Measurements from ENCODE around the gene PXN.
A peak's percentile ranks its signal among the peaks of the same experiment; 100 is the strongest.
"Not testable (repeated sequence)": the region's sequence is repeated elsewhere in the genome, so short reads cannot be mapped to it uniquely, and the experiment has no call there.

The PXN gene

DNA sequence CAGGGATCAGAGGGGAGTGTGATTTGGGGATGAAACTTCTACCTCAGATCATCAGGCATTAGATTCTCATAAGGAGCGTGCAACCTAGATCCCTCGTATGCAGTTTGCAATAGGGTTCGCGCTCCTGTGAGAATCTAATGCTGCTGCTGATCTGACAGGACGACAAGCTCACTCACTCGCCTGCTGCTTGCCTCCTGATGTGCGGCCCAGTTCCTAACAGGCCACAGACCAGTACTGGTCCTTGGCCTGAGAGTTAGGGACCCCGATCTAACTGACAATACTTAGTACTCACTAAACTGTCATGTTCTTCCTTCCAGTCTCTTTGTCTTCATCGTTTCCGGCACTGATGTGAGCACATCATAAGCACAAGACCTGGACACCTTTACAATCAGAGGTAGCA is 59.3 kb downstream of the PXN start:
- no peak for DNase-seq

DNA sequence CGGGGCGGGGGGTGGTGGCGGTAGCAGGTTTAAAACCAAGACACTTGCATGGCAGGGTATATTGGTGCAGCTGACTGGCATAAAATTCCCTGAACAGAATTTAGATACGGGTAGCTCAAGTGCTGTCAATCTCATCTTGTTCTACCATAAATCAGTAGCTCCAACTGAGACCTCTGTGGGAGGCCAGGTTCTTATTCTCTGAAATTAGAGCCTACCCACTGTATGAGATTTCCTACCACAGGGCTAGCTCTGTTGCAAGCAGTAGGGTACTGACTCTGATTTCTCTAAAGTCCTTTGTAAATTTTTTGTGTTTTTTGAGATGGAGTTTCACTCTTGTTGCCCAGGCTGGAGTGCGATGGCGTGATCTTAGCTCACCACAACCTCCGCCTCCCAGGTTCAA is 61.4 kb downstream of the PXN start:
- no peak for DNase-seq

DNA sequence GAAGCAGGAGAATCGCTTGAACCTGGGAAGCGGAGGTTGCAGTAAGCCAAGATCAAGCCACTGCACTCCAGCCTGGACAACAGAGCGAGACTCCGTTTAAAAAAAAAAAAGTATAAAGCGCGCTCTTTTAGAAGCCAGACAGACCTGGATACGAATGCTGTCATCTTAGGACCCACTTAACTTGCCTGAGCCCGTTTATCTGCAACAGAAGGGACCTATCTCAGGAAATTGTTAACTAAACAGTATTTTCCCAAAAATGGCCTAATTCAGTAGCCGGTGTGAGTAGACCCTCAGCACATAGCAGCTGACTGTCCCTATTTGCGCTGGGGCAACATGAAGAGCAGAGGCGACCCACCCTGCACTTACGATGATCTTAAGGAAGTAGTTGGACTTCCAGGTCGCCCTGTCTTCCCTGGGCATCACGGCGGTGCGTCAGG is 65.1 kb downstream of the PXN start:
- DNase-seq, result no peak

DNA sequence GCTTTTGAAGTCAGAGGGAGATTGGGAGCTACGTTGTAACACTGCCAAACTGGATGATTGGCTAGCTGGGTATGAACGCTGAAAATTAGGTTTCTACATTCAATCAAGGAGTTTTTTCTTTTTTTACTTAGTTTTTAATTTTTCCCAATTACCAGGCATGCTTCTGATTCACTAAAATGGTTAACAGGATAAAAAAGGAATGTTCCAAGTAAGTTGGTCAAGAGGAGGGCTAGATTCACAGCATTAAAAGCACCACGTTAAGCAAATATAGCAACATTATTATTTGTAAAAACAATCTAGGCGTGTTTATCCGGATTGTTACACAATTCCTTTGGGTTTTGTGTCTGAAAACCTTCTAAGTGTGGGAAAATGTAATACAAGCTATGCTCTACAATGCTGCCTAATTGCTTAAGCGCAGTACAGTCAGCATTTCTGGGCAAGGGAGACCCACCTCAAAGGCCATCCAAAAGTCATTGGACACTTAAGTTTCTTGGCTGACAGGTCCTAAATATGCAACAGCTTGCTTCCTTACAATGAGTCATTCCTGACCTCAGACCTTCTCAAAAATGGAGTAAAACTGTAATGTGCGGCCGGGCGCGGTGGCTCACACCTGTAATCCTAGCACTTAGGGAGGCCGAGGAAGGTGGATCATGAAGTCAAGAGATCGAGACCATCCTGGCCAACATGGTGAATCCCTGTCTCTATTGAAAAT is 65.8 kb downstream of the PXN start:
- DNase-seq, result peak; percentile 31 to 38

DNA sequence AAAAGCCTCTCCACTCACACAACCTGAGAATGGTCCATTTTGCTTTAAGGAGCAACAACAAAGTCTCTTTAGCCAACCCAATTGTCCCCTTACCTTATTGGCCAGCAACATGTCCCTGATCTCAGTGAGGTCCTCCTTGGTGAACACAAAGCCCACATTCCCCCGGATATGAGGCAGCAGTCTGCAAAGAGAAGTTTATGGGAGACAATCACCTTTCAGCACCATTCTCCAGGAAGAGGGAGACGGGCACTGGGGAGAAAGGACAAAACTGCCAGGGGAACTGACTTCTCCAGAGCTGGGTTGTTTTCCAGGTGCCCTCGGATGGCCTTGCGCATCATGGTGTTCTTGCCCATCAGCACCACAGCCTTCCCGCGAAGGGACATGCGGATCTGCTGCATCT is 66.5 kb downstream of the PXN start:
- DNase-seq, result no peak

DNA sequence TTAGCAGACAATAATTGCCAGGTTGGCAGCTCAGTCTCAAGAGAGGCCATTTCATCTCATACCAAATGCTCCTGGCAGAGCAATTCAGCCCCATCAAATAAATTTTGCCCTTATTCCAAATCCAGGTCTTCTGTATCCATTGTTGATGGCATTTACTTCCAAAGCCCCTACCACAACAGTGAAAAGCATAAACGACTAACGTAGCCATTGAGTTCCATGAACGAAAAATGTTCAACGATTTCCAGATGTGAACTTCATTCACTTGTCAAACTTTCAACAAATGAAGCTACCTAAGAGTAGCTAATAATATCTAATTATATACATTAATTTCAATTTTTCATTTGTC is 68.0 kb downstream of the PXN start:
- no peak for DNase-seq

DNA sequence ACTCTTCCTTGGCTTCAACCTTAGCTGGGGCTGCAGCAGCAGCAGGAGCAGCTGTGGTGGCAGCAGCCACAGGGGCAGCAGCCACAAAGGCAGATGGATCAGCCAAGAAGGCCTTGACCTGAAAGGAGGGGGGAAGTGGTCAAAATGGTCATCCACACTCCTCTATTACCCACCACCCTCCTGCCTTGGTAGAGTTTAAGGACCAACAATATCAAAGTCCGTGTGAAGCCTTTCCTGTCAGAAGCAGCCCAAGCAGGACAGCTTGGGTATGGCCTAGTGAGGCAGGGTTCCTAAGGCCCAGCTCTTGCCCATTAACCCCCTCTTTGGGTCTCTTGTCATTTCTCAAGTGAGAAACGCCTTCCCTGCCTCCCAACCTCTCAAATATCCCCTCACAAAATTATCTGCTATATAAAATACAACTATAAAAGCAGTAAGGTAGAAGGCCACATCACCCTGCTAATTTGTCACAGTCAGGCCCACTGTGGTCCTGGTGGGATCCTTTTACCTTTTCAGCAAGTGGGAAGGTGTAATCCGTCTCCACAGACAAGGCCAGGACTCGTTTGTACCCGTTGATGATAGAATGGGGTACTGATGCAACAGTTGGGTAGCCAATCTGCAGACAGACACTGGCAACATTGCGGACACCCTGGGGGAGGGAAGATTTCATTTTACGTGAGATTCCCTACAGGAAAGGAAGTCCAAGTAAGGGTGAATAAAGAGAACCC is 68.6 kb downstream of the PXN start:
- not testable (repeated sequence) for DNase-seq

DNA sequence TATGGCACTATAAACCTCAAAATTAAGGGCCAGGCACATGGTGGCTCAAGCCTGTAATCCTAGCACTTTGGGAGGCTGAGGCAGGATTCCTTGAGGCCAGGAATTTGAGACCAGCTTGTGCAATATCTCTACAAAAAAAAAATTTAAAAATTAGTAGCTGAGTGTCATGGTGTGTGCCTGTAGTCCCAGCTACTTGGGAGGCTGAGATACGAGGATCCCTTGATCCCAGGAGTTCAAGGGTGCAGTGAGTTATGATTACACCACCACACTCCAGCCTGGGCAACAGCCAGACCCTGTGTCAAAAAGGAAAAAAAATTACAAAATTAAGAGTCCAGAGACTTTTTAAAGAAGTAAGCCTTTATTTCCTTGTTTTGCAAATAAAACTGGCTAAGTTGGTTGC is 69.2 kb downstream of the PXN start:
- no peak for DNase-seq

DNA sequence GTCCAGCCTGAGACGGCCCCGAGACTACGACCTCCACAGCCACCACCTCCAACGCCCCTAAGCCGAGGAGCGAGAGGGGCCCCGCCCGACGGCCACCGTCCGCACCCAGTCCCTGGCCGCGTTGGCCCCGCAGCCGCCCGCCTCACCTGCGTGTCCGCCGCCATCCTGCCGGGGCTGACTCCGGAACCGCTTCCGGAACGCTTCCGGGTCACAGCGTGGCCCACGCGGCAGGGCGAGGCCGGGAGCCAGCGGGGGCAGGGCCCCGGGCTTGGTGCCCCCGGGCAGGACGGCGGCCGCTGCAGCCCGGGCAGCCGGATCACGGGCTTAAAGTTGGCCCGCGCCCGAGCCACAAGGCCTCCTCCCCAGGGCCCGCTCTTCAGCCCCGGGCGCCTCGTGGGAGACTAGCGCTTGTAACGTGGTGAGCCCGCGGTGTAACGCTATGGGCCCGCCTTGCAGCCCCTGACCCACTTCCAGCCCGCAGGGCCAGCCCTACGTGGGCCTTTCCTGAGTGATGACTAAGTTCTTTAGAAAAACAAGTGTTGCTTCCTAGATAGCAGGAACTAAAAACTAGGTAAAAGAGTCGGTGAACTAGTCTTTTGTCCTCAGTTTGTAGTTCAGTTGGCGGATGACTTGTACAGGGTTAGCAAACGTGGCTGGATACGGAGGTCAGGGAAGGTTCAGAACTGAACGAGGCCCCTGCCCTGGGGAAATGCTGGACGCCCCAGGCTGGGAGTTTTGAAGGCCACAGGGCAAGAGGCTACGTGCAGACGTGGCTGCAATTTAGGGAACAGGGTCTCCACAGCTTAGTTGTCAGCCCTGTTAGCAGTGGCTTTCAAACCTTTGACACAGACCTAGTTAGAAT is 70.8 kb downstream of the PXN start, which contains the start of gene GCN1:
TSS of gene GCN1 (minus strand) at position 182 of the 862 bp plus-strand sequence. CDS start at position 164, 18 bp downstream.
- peak; percentile 83 to 84 for DNase-seq

DNA sequence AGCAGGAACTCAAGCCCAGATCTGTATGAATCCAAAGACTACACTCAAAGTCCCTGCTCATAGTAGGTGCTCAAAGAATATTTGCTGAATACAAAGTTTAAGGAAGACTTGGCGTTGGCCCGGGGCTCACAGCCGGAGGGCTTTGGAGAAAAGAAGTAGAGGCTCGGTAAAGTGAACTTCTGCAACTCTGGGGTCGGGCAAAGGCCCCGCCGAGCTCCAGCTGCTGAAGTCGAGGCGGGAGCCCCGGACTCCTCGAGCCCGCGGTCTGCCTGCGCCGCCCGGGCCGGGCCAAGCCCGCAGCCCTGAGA is 71.3 kb downstream of the PXN start:
- DNase-seq, result no peak

DNA sequence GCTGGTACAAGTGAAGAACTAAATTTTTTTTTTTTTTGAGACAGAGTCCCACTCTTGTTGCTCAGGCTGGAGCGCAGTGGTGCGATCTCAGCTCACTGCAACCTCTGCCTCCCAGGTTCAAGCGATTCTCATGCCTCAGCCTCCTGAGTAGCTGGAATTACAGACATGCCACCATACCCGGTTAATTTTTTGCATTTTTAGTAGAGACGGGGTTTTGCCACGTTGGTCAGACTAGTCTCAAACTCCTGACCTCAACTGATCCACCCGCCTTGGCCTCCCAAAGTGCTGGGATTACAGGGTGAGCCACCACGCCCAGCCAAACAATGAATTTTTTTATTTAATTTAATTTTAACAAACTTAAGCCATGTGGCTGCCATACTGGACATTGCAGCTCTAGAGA is 72.2 kb downstream of the PXN start:
- DNase-seq, result not testable (repeated sequence)

DNA sequence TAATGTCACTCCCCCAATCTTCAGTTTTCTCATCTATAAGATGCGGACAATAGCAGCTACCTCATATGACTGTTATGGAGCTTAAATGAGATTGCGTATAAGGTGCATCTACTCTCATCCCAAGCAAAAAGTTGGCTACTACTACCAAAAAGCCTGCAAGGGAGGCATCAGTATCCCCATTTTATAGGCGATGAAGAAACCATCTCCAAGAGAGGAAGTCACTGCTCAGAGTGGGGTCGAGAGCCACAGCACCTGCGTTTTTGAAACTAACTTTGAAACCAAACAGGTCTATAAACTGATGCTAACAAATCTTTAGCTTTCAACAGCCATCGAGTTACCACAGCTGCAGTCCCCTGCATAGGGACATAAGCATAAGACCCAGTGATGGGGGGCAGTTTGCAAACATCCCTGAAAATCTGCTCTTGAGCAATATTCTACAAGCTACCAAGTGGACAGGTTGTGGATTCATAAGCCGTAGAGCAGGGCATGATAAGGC is 74.5 kb downstream of the PXN start:
- no peak for DNase-seq

DNA sequence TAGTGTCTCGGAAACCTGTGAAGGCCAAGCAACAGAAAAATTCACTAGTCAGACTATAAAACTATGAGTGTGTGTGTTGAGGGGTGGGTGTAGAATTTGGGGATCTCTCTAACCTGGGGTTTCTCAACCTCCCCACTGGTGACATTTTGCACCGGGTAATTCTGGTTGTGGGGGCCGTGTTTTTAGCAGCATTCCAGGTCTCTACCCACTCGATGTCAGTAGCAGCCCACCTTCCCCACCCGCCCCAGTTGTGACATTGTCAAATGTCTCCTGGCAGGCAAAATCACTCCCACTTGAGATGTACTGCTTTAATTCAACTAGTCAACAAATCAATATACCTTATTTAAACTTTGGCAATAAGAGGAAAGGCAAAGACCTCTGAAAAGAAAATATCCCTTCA is 75.1 kb downstream of the PXN start:
- no peak for DNase-seq

DNA sequence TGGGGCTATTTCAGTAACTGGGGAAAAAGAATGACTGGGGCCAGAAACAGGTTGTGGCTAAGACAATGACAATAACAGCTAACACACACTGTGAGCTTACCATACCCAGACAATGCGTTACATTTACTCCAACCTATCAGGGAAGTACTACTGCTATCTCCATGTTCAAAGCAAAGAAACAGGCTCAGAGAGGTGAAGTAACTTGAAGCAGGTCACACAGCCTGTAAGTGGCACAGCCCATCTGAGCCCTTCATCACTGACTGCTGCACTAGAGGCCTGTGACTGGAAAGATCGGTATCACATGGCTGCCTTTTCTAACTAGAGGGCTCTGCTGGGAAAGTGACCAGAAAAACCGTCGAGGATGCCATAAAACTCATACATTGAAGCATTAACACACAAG is 78.9 kb downstream of the PXN start:
- no peak for DNase-seq

DNA sequence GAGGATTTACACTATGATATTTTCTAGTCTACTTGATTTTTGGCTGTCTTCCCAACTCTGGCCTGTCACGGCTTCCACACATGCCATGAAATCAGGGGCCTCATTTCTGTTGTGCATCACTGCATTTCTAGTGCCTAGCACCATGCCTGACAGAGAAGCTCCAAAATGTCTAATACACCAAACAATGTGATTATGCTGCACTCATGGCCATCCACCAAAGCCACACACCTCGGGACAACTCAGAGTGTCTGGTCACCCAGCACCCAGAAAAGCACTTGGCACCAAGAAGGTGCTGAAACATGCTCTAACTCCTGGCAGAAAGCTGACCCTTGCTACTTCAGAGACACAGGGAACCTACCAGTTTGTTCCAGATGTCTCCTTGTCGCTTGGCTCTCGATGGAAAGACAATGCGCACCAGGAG is 82.3 kb downstream of the PXN start:
- no peak for DNase-seq

DNA sequence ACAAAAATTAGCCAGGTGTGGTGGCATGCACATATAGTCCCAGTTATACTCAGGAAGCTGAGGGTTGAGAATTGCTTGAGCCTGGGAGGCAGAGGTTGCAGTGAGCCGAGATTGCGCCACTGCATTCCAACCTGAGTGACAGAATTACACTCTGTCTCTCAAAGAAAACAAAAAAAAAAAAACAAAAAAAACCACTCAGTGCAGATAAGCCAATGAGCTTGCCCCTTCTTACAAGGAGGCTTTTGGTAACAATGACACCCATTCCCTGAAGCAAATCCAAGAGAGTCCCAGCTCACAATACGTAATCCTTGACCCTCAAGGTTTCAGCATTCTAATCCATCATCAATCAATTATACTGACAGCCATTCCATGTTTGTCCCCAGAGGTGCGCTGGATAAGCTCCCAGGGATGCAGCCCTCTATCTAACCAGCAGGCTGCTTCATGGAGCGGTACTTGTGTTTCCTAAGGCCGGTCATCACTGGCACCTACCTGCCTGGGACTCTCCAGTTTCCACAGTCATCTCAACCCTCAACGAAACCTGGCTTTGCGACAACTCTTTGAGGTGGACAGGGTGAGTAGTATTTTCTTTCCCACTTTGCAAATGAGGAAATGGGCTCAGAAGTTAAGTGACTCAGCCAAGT is 83.4 kb downstream of the PXN start:
- DNase-seq, result no peak

DNA sequence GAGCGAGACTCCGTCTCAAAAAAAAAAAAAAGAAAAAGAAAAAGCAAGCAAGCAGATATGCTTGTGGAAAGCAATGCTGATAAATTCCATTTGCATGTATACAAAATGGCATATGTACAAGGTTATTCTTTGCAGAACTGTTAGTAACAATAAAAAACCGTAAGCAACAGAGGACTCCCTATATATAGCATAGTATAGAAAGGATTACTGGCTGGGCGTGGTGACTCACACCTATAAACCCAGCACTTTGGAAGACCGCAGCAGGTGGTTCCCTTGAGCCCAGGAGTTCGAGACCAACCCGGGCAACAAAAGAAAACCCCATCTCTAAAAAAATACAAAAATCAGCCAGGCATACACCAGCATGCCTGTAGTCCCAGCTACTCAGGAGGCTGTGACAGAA is 84.6 kb downstream of the PXN start:
- no peak for DNase-seq

DNA sequence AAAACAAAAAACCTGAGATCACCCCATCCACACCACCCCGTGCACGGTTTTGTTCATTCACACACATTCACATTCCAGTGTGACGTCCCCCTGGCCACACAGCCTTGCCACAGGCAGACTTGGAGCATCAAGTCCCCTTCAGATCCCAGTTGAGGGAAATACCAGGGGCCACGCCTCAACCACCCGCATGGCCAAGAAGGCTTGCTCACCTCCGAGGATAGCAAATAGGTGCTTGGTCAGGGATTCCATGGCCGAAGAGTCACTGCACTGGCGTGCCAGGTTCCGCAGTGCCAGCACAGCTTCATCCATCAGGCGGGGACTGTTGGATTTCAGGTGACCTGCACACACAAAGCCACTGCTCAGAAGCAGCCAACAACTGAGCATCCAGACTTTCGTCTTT is 90.0 kb downstream of the PXN start:
- DNase-seq, result no peak

DNA sequence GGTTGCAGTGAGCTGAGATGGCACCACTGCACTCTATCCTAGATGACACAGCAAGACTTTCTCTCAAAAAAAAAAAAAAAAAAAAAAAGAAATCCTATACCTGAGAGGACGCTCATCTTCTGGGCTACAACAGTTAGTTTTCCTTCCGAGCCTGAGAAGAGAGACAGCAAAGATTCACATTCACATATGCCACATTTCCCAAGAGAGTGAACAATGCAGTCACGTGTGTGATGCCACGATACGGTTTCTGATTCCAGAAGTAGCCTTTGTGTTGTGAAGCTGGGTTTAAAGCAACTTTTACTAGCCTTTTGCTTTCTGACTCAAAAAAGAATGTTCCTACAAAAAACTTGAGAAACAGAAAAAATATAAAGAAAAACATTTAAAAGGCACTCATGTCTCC is 90.5 kb downstream of the PXN start:
- no peak for DNase-seq

DNA sequence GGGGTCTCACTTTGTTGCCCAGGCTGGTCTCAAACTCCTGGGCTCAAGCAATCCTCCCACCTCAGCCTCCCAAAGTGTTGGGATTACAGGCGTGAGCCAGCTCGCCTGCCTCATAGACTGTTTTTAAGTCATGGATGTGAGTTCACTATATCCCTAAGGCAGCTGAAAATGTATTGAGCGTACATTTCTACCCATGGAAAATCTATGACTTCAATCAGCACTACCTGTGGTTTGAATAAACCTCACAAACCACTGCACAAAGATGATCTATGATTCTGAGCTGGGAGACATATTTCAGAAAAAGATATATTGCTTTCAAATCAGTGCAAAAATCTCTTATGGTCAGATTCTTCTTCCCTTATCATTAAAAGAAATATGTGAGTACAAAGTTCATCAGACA is 93.5 kb downstream of the PXN start:
- DNase-seq, result no peak

DNA sequence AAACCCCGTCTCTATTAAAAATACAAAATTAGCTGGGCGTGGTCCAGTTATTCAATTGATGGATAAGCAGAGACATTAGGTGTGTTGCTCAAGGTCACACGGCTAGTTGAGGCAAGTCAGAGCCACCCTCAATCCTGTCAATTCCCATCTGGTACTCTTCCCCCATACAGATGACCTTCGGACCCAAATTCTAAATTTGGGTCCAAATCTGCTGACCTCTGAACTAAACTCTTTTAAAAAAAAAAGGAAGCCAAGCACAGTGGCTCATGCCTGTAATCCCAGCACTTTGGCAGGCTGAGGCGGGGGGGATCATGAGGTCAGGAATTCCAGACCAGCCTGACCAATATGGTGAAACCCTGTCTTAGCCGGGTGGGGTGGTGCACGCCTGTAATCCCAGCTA is 94.9 kb downstream of the PXN start:
- no peak for DNase-seq

DNA sequence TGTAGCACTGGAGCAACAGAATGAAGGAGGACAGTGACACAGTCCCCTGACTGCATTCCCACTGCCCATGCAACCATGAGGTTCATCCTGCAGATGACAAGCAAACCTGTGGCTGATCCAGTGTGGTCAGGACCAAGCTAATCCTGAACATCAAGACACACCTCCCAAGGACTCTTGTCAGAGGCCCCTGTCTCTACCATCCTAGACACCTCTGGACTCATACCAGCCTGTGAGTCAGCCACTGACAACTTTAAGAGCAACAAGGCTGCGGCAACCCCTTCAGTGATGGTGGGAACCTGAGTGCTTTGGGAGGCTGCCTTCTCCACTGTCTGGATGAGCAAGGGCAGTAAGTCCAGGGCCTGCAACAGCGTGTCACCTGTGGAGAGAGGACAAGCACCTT is 95.6 kb downstream of the PXN start:
- no peak for DNase-seq

DNA sequence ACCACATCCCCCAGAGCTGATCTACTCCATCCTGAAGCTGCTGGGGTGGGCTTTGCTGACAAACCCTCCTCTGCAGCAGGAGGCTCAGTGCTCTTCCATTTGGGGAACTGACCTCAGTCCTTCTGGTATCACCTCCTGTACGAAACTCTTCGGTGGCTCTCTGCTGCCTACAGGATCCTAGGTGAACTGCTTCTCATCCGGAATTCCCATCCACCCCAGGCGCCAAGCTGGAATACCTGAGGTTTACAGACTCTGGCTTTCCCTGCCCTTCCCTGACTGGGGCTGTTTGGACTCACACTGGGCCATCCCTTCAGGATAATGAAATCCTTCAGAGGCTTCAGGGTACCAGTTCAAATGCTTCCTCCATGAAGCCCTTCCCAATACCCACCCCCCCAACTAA is 97.2 kb downstream of the PXN start:
- no peak for DNase-seq
